GM12865 (cell line): ENCODE data around the gene DNAH6.

ENCODE experiments used
- DNase-seq: peaks from one replicate; pipeline ENCODE4 v3.0.0; 2010; ENCODE audit warnings: low read depth
- H3K4me3 ChIP-seq: 2 replicates; pipeline ENCODE4 v1.5.1; 2011; ENCODE audit warnings: mild to moderate bottlenecking, low read depth, low read length, control low read depth
- TF ChIP-seq, protein P1 (sequence below): IDR thresholded peaks from 2 replicates; pipeline ENCODE4 v1.5.1; 2011; ENCODE audit warnings: low read length, control low read depth, low read depth, inconsistent platforms; ENCODE audit not compliant: insufficient read depth; ENCODE audit errors: missing control alignments

Gene DNAH6

DNA sequence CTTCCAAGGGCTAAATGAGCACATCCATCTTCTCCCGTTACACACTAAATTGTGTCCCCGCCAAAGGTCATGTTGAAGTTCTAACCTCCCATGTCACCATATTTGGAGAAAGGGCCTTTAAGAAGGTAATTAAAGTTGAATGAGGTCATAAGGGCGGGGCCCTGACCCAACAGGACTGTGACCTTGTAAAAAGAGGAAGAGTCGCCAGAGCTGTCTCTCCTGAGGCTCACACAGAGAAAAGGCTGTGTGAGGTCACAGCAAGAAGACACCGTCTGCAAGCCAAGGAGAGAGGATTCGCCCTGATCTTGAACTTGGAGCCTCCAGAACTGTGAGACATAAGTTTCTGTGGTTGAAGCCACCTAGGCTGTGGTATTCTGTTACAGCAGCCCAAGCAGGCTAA is 340.5 kb downstream of the DNAH6 start:
- H3K4me3 ChIP-seq: no peak overlapping the region
- DNase-seq: peak; percentile 52
- TF ChIP-seq, protein P1, sequence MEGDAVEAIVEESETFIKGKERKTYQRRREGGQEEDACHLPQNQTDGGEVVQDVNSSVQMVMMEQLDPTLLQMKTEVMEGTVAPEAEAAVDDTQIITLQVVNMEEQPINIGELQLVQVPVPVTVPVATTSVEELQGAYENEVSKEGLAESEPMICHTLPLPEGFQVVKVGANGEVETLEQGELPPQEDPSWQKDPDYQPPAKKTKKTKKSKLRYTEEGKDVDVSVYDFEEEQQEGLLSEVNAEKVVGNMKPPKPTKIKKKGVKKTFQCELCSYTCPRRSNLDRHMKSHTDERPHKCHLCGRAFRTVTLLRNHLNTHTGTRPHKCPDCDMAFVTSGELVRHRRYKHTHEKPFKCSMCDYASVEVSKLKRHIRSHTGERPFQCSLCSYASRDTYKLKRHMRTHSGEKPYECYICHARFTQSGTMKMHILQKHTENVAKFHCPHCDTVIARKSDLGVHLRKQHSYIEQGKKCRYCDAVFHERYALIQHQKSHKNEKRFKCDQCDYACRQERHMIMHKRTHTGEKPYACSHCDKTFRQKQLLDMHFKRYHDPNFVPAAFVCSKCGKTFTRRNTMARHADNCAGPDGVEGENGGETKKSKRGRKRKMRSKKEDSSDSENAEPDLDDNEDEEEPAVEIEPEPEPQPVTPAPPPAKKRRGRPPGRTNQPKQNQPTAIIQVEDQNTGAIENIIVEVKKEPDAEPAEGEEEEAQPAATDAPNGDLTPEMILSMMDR: no peak

- TF ChIP-seq, protein P1: no peak
- no peak overlapping the region for H3K4me3 ChIP-seq
- DNase-seq: no peak
Observed at GRCh38 chr2:84857566-84857965, 341.3 kb downstream of the DNAH6 start.

GRCh38 chr2:84858123-84858522 is 341.8 kb downstream of the DNAH6 start:
- no peak for DNase-seq
- TF ChIP-seq, protein P1: peak; percentile 20
- H3K4me3 ChIP-seq: no peak overlapping the region

GRCh38 chr2:84858937-84859336 is 342.6 kb downstream of the DNAH6 start:
- no peak for DNase-seq
- TF ChIP-seq, protein P1: no peak
- no peak overlapping the region for H3K4me3 ChIP-seq

- DNase-seq: no peak
- no peak overlapping the region for H3K4me3 ChIP-seq
- TF ChIP-seq, protein P1: no peak
Observed at GRCh38 chr2:84861539-84861938, 345.2 kb downstream of the DNAH6 start.

GRCh38 chr2:84862006-84862405 is 345.7 kb downstream of the DNAH6 start:
- TF ChIP-seq, protein P1: no peak
- H3K4me3 ChIP-seq: no peak overlapping the region
- no peak for DNase-seq

DNA sequence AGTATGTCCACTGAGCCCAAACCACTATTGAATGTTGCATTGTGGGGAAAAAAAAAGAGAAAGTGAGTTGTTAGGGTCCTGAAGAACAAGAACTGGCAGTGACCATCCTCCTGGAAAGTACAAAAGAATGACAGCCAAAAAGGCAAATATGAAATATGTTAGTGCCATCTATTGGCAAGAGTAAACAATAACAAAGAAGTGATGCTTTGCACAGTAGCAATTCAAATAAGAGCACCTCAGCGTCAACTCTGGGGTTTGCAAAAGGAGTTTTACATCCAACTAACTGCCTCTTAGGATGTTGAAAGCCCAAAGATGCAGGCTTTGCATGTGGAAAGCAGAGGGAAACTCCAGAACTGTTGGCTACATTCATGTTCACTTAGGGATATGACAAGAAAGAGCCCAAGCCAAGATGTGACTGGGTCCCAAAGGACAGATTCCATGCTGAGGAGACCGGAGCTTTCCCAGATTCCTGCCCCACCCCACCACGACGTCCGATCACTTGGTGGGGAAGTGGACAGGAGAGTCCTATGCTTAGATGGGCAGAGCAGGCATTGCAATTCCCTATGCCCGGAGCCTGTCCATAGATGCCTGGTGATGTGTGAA is 349.0 kb downstream of the DNAH6 start:
- DNase-seq: peak; percentile 53
- TF ChIP-seq, protein P1: peak; percentile 38
- no peak overlapping the region for H3K4me3 ChIP-seq
